Osteoblast (primary cell): ENCODE measurements around the gene ZBTB7C. TPM values are rescaled to one million over a fixed set of nuclear protein-coding genes. Genes with fewer than 3 reads are reported as not detected.

Experiments used
- DNase-seq: peaks from one replicate; pipeline ENCODE4 v3.0.0; 2011; ENCODE audit warnings: low spot score, mixed read lengths; ENCODE audit not compliant: insufficient read length; ENCODE audit errors: missing footprints
- H2AFZ ChIP-seq: 2 replicates; pipeline ENCODE4 v1.6.0; 2011; ENCODE audit warnings: mild to moderate bottlenecking, low read length
- H3K27ac ChIP-seq: 2 replicates; pipeline ENCODE4 v1.5.1; 2011; ENCODE audit warnings: mild to moderate bottlenecking, low read depth, low read length, moderate library complexity
- H3K27me3 ChIP-seq: 2 replicates; pipeline ENCODE4 v1.6.0; 2012; ENCODE audit warnings: mild to moderate bottlenecking, control low read depth, inconsistent platforms, low read length, moderate library complexity; ENCODE audit not compliant: insufficient read depth
- H3K36me3 ChIP-seq: 2 replicates; pipeline ENCODE4 v1.5.1; 2011; ENCODE audit warnings: mild to moderate bottlenecking, low read length, control low read depth, moderate library complexity; ENCODE audit not compliant: insufficient read depth
- H3K4me1 ChIP-seq: 2 replicates; pipeline ENCODE4 v1.5.1; 2011; ENCODE audit warnings: mild to moderate bottlenecking, low read length, control low read depth, moderate library complexity; ENCODE audit not compliant: insufficient read depth
- H3K4me2 ChIP-seq: 2 replicates; pipeline ENCODE4 v1.6.0; 2011; ENCODE audit warnings: mild to moderate bottlenecking, low read length; ENCODE audit not compliant: insufficient read depth
- H3K4me3 ChIP-seq: fragments of 200-600 bp; sonication (generic); 3 replicates; pipeline ENCODE4 v1.5.1; 2012; ENCODE audit warnings: mild to moderate bottlenecking, low read length, inconsistent platforms; ENCODE audit not compliant: insufficient read depth
- H3K79me2 ChIP-seq: 2 replicates; pipeline ENCODE4 v1.6.0; 2012; ENCODE audit warnings: mild to moderate bottlenecking, low read length, control low read depth, inconsistent platforms; ENCODE audit not compliant: insufficient read depth
- H3K9me3 ChIP-seq: 2 replicates; pipeline ENCODE4 v1.5.1; 2011; ENCODE audit warnings: low read depth, low read length, control low read depth
- H4K20me1 ChIP-seq: 2 replicates; pipeline ENCODE4 v1.6.0; 2012; ENCODE audit warnings: mild to moderate bottlenecking, low read length, control low read depth; ENCODE audit not compliant: insufficient read depth
- total RNA-seq: library from RNA; depleted of rRNA; stranded (reverse); fragments of >200 nt; gene quantifications from 2 replicates; pipeline ENCODE4 v1.2.3, GENCODE V29; 2012
- TF ChIP-seq, protein P1 (sequence below): IDR thresholded peaks from 2 replicates; pipeline ENCODE4 v1.5.1; 2011; ENCODE audit warnings: mild to moderate bottlenecking, low read depth, low read length, moderate library complexity; ENCODE audit errors: extremely low read depth

Gene ZBTB7C
- total RNA-seq, 1 donor = 0.36 TPM

DNA sequence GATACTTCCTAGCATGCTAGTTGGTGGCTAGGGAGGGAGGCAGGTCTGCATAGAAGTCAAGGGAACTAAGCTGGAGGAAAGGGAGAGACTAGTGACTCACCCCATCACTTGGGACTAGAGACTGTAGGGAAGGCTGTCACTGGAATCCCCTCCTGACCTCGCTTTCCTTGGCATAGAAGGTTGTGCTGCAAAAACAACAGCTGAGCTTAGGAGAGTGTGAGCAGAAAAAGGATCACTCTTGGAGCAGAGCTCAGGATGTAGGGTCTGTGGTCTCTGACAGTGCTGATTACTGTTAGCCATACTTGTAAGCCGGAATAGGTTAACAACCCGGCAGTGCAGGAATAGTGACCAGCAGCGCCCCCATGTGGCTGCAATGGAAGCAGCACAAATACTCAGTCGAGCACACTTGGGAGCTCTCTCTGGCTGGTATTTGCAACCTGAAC is 411.8 kb downstream of the ZBTB7C start:
- Histone ChIP-seq H3K4me3 (no peak overlapping the region), H3K27ac (no peak overlapping the region), H4K20me1 (no peaks in the 10 kb centered on the region), H3K79me2 (no peaks in the 10 kb centered on the region), H3K4me1 (no peaks in the 10 kb centered on the region), H3K4me2 (no peak overlapping the region), H3K27me3 (peaks cover 6% of the 10 kb centered on the region), H3K36me3 (no peaks in the 10 kb centered on the region), H2AFZ (no peak overlapping the region), H3K9me3 (peaks cover 4% of the 10 kb centered on the region)
- TF ChIP-seq, protein P1, sequence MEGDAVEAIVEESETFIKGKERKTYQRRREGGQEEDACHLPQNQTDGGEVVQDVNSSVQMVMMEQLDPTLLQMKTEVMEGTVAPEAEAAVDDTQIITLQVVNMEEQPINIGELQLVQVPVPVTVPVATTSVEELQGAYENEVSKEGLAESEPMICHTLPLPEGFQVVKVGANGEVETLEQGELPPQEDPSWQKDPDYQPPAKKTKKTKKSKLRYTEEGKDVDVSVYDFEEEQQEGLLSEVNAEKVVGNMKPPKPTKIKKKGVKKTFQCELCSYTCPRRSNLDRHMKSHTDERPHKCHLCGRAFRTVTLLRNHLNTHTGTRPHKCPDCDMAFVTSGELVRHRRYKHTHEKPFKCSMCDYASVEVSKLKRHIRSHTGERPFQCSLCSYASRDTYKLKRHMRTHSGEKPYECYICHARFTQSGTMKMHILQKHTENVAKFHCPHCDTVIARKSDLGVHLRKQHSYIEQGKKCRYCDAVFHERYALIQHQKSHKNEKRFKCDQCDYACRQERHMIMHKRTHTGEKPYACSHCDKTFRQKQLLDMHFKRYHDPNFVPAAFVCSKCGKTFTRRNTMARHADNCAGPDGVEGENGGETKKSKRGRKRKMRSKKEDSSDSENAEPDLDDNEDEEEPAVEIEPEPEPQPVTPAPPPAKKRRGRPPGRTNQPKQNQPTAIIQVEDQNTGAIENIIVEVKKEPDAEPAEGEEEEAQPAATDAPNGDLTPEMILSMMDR = peak; percentile 47
- DNase-seq = no peak

DNA sequence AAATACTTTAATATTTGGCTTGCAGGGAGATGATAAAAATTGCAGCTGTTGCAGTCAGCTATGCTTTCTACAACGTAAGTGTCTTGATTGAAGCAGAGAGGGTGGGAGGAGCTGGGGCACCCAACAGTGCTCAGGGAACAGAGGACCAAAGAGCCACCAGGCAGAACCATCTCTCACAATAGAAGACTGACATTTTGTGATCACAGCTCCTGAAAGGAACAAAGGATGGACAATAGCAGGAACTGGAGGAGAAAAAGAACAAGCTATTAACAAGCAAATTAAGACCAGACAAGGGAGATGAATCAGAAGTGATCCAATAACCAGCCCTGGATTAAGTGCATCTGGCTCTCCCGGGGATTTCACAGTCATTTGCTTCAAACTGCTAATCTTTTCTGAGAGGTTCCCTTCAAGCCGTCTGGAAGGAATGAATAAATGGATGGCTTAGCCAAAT is 413.1 kb downstream of the ZBTB7C start:
- Histone ChIP-seq H3K79me2 (no peaks in the 10 kb centered on the region), H3K9me3 (peaks cover 4% of the 10 kb centered on the region), H3K27ac (no peak overlapping the region), H3K4me3 (no peak overlapping the region), H2AFZ (no peak overlapping the region), H3K4me1 (no peaks in the 10 kb centered on the region), H3K36me3 (no peaks in the 10 kb centered on the region), H4K20me1 (no peaks in the 10 kb centered on the region), H3K27me3 (peaks cover 6% of the 10 kb centered on the region), H3K4me2 (no peak overlapping the region)
- TF ChIP-seq, protein P1 = no peak
- no peak for DNase-seq

DNA sequence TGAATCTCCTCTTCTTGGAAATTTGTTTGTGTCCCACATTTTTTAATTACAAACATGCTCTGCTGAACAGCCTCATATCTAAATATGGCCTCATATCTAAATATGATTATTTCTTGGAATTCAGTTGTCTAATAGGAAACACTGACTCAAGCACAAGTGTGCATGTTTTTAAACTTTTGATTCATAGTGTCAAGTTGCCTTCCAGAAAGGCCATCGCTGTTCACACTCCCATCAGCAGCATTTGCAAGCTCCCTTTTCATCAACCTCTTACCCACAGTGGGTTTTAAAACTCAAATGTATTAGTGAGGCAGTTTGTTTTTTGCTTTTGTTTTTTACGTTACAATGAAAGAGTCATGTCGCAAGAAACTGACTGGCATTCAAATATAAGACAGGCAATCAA is 413.5 kb downstream of the ZBTB7C start:
- no peaks in the 10 kb centered on the region for H3K36me3 ChIP-seq
- peaks cover 4% of the 10 kb centered on the region for H3K9me3 ChIP-seq
- H3K27me3 ChIP-seq = peaks cover 9% of the 10 kb centered on the region
- TF ChIP-seq, protein P1 = no peak
- no peaks in the 10 kb centered on the region for H4K20me1 ChIP-seq
- no peak overlapping the region for H3K4me2 ChIP-seq
- H3K4me1 ChIP-seq = no peaks in the 10 kb centered on the region
- no peak overlapping the region for H2AFZ ChIP-seq
- H3K79me2 ChIP-seq = no peaks in the 10 kb centered on the region
- H3K27ac ChIP-seq = no peak overlapping the region
- no peak for DNase-seq
- H3K4me3 ChIP-seq = no peak overlapping the region

DNA sequence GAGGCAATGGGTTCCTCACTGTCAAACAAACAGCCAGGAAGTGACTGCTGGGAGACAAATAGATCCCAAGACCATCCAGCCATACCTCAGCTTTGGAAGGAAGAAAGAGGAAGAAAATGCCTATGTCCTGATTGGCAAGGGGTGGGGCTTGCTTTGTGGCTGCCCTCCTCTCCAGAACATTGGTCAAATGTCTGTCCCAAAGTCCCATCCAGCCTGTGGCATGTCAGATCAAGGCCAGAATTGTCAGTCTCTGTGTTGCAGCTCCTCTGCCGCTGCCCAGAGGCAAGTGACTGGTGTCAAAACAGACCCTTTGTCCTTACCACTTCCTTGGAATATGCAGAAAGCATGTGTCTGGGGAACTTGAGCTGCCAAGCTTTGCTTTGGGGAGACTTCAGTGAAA is 415.8 kb downstream of the ZBTB7C start:
- Histone ChIP-seq H3K4me1 (no peaks in the 10 kb centered on the region), H3K9me3 (peaks cover 4% of the 10 kb centered on the region), H4K20me1 (no peaks in the 10 kb centered on the region), H3K4me2 (no peak overlapping the region), H3K27ac (no peak overlapping the region), H3K79me2 (no peaks in the 10 kb centered on the region), H3K27me3 (peaks cover 10% of the 10 kb centered on the region), H2AFZ (no peak overlapping the region), H3K4me3 (no peak overlapping the region), H3K36me3 (no peaks in the 10 kb centered on the region)
- TF ChIP-seq, protein P1 = no peak
- DNase-seq = no peak
